Measurements from ENCODE around the gene MRPL50.

Gene MRPL50

DNA sequence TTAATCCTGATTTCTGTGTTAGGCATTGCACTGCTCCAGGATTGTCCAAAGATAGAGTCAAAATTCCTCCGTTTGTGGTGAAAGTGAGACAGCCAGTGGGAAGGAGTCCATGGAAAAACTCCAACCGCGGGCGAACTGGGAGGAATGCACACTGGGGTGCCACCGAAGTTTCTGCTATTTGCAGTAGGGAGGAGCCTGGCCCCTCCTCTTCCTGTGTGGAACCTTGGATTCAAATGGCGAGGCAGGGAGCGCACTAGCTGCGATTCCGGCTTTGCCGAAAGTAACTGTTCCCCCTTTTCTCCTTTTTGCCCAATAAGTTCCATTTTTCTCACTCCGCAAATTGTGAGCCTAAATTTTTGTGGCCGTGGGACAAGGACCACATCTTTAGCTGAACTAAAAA is 22.9 kb downstream of the MRPL50 start:
- no peak for DNase-seq (ENCODE audit: low read depth)

DNA sequence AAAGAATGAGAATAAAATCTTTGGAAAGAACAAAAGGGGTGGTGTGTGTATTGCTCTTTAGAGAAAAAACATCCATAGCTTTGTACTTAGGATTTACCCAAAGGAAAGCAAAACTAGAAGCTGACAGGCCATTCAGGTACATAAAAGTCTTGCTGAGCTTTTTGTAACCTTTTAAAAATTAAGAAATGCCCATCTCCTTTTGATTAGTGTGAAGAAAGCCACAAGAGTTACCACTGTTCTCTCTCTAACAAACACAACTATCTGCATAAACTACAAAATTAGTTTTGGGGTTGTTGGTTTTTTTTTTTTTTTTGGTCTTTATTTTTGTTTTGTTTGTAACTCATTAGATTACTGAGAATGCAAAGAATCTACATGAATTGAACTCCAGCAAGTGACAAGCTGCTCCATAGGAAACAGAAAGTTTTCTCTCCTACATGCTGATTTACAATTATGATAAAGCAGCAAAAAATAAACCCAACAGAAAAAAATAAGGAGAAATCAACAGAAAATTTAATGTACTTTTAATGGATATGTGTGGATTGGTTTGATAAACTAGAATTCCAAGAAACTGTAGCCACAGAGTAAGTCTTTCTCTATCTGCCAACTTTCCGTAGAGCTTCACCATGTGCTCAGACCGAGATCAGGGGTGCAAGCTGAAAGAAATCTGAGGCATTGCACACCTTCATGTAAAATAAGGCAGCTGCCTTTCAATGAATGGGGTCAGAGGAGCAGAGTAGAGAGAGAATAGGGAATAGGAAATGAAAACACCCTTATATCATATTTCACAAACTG is 25.9 kb downstream of the MRPL50 start:
- DNase-seq (ENCODE audit: low read depth), result no peak

- no peak for DNase-seq (ENCODE audit: low read depth)
These were observed 26.6 kb downstream of the MRPL50 start for GRCh38 chr9:101371813-101372212.

- no peak for DNase-seq (ENCODE audit: low read depth)
These were observed 28.4 kb downstream of the MRPL50 start for GRCh38 chr9:101369884-101370531.

GRCh38 chr9:101369286-101369685 is 29.1 kb downstream of the MRPL50 start:
- no peak for DNase-seq (ENCODE audit: low read depth)

DNA sequence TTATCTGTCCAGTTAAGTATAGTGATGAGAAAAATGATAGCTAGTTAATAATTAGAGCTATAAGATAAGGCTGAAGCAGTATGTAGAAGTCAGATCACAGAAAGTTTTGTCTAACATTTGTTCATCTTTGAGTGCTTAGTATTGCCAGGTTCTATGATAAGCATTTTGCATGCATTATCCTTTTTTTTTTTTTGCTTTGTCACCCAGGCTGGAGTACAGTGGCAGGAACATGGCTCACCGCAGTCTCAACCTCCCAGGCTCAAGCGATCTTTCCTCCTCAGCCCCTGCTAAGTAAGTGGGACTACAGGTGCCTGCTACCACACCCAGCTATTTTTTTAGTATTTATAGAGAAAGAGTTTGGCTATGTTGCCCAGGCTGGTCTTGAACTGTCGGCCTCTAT is 31.1 kb downstream of the MRPL50 start:
- DNase-seq (ENCODE audit: low read depth), result no peak

GRCh38 chr9:101366038-101366756 is 32.2 kb downstream of the MRPL50 start:
- no peak for DNase-seq (ENCODE audit: low read depth)

DNA sequence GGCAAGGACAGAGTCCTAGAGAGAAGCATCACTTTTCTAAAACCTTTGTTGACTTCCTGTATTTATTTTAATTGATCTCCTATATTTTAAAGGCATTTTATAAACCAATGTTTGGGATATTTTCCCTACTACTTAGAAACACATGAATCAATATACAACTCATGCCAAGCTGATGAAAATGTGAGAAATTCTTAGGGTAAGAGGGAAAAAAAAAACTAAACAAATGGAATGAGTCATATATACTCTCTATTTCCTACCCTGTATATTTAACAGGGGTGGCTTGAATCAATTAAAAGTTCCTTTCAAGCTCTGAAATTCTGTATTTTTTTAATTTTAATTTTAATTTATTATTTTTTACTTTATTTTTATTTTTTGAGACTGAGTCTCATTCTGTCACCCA is 33.2 kb downstream of the MRPL50 start:
- DNase-seq (ENCODE audit: low read depth), result no peak

DNA sequence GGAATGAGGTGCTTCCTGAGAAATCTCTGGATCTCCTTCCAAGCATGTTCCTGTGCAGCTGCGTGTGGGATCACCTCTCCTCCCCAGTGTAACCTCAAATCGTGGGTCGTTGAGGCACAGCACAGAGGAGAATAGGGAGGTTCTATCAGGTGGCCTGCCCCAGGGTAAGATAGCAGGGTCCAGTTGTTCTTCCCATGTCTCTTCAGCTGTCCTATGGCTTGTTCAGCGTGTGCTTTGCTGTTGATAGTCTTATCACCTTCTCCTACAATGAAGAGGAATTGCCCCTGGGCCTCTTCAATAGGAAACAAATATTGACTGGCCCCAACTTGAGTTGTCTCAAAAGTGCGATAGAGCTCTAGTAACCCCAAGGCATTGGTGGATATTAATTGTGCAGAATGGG is 36.0 kb downstream of the MRPL50 start:
- no peak for DNase-seq (ENCODE audit: low read depth)

GRCh38 chr9:101360647-101361046 is 37.8 kb downstream of the MRPL50 start:
- DNase-seq (ENCODE audit: low read depth), result no peak

DNA sequence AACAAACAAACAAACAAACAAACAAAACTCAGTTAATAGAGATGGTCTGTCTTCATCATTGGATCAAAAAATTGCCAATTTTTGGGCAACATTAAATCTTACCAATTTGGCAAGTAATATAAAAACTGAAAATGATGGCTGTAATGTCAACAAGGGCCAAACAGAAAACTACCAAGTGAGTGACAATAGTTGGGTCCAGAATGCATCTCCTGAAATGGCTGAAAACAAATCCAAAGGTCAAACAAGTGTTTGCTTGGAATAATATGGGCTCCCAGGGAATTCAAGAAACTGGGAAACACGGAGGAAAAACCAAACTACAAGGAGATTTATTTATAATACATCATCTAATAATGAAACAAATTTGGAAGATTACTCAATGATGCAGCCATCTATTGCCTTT is 38.7 kb downstream of the MRPL50 start:
- DNase-seq (ENCODE audit: low read depth), result no peak

- DNase-seq (ENCODE audit: low read depth), result no peak
These were observed 41.8 kb downstream of the MRPL50 start for GRCh38 chr9:101356619-101357018.

GRCh38 chr9:101354765-101355708 is 43.4 kb downstream of the MRPL50 start:
- DNase-seq (ENCODE audit: low read depth), result no peak

DNA sequence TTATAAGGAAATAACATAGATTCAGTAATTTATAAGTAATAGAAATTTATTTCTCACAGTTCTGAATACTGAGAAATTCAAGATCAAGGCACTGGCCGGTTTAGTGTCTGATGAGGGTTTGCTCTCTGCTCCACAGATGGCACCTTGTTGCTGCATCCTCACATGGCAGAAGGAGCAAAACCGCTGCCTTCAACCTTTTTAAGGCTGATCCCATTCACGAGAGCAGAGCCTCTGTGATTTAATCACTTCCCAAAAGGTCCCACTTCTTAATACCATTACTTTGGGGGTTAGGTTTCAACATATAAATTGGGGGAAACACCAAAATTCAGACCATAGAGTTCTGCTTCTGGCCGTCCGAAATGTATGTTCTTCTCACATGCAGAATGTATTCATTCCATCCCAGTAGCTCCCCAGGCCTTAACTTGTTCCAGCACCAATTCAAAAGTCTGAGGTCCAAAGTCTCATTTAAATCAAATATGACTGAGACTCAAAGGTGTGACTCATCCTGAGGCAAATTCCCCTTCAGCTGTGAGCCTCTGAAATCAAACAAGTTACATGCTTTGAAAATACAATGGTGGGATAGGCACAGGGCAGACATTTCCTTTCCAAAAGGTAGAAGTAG is 44.2 kb downstream of the MRPL50 start:
- no peak for DNase-seq (ENCODE audit: low read depth)

DNA sequence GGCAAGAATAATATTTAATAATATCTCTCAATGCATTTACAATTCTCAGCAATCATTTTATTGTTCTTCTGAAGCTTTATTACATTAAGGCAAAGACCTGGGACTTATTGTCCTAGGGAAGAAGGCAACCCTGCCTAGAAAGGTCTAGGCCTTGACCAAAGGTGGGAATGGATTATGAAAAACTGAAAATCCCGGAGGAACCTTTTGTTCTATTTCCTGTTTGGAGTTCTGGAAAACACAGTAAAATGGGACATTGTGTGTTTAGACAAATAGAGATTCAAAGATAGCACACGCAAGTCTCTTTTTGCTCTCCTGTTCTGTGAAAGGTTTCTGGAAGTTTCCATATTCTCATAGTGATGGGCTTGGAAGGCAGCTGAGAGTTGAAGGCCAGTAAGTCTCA is 44.7 kb downstream of the MRPL50 start:
- no peak for DNase-seq (ENCODE audit: low read depth)

GRCh38 chr9:101352892-101353463 is 45.4 kb downstream of the MRPL50 start:
- no peak for DNase-seq (ENCODE audit: low read depth)

DNA sequence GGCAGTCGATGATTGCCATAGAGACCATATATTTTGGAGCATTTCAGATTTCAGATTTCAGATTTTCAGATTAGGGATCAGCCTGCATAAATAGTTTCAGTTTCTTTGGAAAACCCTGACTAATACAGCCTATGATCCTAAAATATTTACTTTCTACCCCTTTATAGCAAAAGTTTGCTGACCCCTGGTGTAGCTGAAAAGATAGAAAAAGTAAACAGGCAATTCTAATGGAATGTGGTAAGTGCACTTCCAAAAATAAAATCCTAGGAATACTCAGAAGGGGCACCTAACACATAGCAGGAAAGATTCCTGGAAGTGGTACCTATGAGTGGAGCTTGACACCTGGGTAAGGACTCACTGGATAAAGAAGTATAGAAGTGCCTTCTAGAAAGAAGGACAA is 48.1 kb downstream of the MRPL50 start:
- DNase-seq (ENCODE audit: low read depth), result no peak

DNA sequence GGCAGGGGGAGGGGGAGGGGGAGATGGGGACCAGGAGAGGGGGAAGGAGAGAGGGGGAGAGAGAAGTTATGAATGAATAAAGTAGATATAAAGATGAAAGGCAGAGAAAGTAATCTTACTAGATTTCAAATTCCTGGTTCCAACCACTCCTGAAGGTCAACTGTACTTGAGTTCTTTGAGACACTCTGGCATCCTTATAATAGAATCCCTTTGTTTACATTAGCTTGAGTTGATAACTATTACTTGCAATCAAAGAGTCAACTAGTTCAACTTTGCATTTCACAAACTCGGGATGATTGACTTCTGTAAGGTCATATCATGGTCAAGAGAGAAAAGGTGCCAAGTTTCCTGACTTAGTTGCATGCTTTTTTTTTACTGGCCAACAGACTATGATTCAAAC is 55.8 kb downstream of the MRPL50 start:
- DNase-seq (ENCODE audit: low read depth), result no peak

DNA sequence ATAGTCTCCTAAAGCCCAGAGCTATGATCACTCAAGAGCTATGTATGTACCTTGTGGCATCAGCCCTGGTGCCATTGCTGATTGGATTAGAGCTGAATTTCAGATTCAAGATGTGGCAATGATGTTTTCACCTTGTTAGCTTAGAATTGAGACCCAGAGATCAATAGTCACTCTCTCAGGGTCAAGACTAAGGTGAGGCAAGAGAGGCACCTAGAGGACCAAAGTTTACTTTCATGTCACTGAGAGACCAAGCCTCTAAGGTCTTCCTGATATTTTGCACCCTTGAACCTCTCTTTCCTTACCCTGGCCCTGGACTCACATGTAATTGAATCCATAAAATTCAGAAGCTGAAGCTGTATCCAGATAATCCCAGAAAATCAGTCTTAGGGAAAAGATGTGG is 56.5 kb downstream of the MRPL50 start:
- DNase-seq (ENCODE audit: low read depth), result no peak

All from stimulated activated CD8-positive, alpha-beta memory T cell treated with anti-CD3 and anti-CD28 coated beads, Interleukin-12 subunit alpha, Interleukin-12 subunit beta, amount 100 ng/mL, for 1 hour (primary cell).